Measurements from ENCODE around the gene AHRR. TPM values are rescaled to one million over a fixed set of nuclear protein-coding genes. Genes with fewer than 3 reads are reported as not detected.
"Not testable (repeated sequence)": the region's sequence is repeated elsewhere in the genome, so short reads cannot be mapped to it uniquely, and the experiment has no call there.

AHRR gene
- total RNA-seq, 2 experiments from 2014 or later, result 28.3 to 34.9 TPM

DNA sequence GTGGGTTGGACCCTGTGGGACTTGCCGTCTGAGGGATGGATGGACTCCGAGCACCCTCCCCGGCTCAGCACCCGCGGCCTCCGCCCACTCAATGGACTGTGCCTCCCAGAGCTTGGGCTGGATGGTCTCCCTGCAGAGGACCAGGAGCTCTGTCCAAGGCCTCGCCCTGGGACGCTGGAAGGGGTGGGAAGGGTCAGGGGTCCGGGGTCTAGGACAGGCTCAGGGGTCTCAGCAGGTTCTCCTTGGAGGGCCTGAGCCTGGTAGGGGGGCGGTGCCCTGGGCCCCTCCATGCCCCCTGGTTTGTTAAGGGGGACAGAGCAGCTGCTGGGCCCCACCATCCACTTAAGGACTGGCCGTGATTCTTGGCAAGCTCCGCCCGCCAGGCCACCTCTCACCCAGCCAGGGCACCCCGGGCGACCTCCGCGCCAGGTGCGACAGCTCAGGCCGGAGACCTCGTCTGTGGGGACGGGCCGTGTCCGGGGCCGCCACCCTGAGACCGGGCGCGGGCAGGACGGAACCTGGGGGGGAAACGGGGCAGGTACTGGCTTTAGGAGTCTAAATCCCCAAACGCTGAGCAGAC lies 150.7 kb downstream of the AHRR start:
- ChIA-PET CTCF (interaction anchor here (0.9 to 2.8 kb wide), 3 partner anchors 11 to 151 kb away, joined by 3 to 10 read pairs (median 4); partner anchors contain the start of gene AHRR), POLR2A (no interaction called here)
- Mint-ChIP-seq H3K27ac (peak overlapping the region; percentile 84), H3K4me3 (peak overlapping the region; percentile 74), H3K9me3 (no peaks in the 10 kb centered on the region), H3K27me3 (peaks cover 7% of the 10 kb centered on the region), H3K36me3 (ENCODE audit: low read depth) (peaks cover 22% of the 10 kb centered on the region), H3K4me1 (peaks cover 22% of the 10 kb centered on the region)
- DNase-seq, result no peak

DNA sequence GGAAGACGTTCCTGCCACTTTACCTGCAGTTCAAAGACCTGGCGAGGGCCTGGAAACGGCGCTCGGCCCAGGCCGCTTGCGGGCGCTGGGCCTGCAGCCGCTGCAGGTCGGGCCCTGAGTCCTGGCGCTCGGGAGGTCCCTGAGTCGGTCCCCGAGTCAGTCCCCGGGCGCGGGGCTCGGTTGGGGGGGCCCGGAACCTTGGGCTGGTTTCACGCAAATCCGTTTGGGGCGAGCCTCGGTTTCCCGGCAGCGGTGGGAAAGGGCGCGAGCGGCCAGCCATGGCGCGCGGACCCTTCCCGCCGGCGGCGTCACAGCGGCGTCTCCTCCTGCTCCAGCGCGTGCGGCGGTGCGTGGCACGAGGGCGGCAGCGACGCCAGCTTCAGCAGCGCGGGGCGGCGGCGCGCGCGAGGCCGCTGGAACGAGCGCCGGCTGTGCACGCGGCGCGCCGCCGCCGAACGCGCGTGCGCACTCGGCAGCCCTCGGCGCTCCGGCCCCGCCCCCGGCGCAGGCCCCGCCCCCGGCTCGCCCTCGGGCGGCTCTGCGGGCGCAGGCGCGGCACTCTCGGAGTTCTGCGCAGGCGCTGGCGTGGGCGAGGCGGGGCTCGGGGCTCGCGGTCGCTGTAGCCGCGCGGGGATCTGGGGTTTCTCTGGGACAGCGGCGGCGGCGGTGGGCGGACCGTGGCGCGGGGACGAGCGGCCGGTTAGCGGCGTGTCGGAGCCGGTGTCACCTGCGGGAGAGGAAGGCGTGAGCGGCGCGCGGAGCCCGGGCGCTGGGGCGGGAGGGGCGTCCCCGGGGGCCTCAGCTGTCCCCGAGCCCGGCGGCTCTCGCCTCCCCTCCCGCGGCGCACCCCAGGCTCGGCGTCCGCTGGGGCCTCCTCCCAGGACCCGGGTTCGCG lies 151.4 kb downstream of the AHRR start:
- POLR2A ChIA-PET, result no interaction called here
- CTCF ChIA-PET, result interaction anchor here (0.6 to 2.8 kb wide), 7 partner anchors 12 to 1172 kb away, joined by 3 to 10 read pairs (median 3); partner anchors contain the start of gene AHRR
- Mint-ChIP-seq H3K4me1 (peaks cover 22% of the 10 kb centered on the region), H3K27me3 (peaks cover 7% of the 10 kb centered on the region), H3K9me3 (no peaks in the 10 kb centered on the region), H3K4me3 (peak overlapping the region; percentile 74), H3K27ac (peak overlapping the region; percentile 87), H3K36me3 (ENCODE audit: low read depth) (peaks cover 22% of the 10 kb centered on the region)
- DNase-seq, result peak; percentile 82

DNA sequence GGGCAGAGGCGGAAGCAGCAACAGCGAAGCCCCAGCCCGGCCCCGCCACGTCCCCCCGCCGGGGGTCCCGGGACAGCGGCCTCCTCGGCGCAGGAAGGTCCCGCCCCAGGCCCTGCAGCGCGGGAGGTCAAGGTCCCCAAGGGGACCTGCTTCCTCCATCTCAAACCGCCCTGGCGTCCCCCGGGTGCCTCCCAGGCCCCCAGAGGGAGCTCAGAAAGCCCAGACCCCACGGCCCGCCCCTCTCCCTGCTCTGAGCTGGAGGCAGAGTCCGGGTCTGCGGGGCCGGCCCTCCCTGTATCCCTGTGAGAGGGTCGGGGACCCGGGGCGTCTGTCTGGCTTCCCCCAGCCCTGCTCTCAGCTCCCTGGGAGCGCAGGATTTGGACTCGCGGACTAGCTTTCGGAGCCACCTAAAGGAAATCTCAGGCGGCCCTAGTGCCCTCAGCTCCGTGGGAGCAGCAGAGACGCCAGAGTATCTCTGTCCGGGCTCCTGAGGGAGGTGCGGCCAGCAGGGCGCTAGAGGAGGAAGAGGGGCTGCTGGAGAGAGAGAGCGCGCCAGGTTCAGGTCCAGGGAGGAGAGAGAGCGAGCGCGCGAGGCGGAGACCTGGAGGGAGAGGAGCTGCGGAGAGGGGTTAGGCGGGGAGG lies 152.2 kb downstream of the AHRR start:
- DNase-seq, result peak; percentile 27
- no peaks in the 10 kb centered on the region for H3K9me3 Mint-ChIP-seq
- CTCF ChIA-PET, result interaction anchor here (0.6 to 2.8 kb wide), 7 partner anchors 12 to 1171 kb away, joined by 3 to 10 read pairs (median 4); no protein-coding TSS in a partner anchor
- H3K4me3 Mint-ChIP-seq, result peak overlapping the region; percentile 82
- peaks cover 21% of the 10 kb centered on the region for H3K36me3 Mint-ChIP-seq (ENCODE audit: low read depth)
- POLR2A ChIA-PET, result no interaction called here
- H3K27me3 Mint-ChIP-seq, result peaks cover 7% of the 10 kb centered on the region
- peaks cover 22% of the 10 kb centered on the region for H3K4me1 Mint-ChIP-seq
- H3K27ac Mint-ChIP-seq, result peak overlapping the region; percentile 72

DNA sequence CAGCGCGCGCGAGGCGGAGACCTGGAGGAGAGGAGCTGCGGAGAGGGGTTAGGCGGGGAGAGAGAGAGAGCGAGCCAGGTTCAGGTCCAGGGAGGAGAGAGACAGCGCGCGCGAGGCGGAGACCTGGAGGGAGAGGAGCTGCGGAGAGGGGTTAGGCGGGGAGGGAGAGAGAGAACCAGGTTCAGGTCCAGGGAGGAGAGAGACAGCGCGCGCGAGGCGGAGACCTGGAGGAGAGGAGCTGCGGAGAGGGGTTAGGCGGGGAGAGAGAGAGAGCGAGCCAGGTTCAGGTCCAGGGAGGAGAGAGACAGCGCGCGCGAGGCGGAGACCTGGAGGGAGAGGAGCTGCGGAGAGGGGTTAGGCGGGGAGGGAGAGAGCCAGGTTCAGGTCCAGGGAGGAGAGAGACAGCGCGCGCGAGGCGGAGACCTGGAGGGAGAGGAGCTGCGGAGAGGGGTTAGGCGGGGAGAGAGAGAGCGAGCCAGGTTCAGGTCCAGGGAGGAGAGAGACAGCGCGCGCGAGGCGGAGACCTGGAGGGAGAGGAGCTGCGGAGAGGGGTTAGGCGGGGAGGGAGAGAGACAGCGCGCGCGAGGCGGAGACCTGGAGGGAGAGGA lies 152.8 kb downstream of the AHRR start:
- CTCF ChIA-PET, result interaction anchor here (0.8 to 2.8 kb wide), 6 partner anchors 11 to 1171 kb away, joined by 3 to 10 read pairs (median 4); no protein-coding TSS in a partner anchor
- peaks cover 17% of the 10 kb centered on the region for H3K36me3 Mint-ChIP-seq (ENCODE audit: low read depth)
- H3K27me3 Mint-ChIP-seq, POLR2A ChIA-PET, DNase-seq, H3K9me3 Mint-ChIP-seq, H3K27ac Mint-ChIP-seq: not testable (repeated sequence)
- peaks cover 22% of the 10 kb centered on the region for H3K4me1 Mint-ChIP-seq
- peak overlapping the region; percentile 65 for H3K4me3 Mint-ChIP-seq

DNA sequence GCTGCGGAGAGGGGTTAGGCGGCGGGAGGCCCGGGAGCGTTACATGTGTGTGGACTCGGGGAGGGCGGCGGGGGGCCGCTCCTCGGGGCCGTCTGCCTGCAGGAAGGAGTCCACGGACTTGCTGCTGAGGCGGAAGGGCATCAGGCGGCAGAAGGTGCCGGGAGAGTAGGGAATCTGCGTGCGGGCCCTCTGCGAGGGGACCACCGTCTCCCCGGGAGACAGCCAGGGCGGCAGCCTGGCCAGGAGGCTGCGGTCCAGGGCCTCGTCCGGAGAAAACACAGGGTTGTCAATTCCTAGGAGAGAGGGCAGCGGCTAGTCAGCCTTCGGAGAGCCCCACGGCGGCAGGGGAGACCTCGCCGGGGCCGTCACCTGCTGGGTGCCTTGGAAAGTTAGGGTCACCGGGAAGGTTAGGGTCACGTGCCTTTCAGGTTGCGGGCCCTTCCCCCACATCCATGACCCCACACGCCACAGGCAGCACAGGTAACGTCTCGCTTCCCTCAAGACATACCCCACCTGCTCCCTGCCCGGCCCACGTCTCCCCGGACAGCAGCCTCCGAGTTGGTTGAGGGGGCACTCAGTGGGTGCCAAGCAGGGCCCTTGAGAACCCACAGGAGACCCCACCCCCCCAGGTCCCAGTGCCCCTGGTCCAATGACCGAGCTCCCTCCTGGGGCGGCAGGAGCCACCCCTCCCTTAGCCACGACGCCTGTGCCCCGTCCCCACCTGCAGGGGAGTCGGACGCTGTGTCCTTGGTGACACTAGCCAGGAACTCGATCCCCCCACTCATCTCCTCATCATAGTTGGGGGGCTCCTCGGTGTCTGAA lies 153.5 kb downstream of the AHRR start:
- ChIA-PET CTCF (no interaction called here), POLR2A (no interaction called here)
- Mint-ChIP-seq H3K9me3 (no peaks in the 10 kb centered on the region), H3K27ac (no peak overlapping the region), H3K36me3 (ENCODE audit: low read depth) (peaks cover 10% of the 10 kb centered on the region), H3K4me1 (peaks cover 19% of the 10 kb centered on the region), H3K27me3 (peaks cover 7% of the 10 kb centered on the region), H3K4me3 (peak overlapping the region; percentile 65)
- no peak for DNase-seq

DNA sequence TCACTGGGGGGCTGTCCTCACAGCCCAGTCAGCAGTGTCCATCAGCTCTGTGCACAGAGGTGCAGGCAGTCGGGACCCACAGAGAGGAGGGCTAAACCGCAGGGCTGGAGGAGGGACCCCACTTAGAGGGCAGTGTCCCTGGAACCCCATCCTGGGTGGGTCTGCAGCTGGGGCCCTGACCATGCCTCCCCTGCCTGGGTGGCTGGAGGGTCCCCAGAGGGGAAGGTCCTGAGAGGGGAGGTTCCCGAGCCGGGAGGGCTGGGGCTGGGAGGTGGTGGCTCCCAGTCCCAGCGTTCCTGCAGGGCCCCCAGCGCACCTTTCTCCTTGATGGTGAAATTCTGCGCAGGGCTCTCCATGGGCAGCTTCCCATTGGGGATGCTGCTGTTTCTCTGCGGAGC lies 154.2 kb downstream of the AHRR start:
- Mint-ChIP-seq H3K27me3 (peaks cover 7% of the 10 kb centered on the region), H3K4me1 (peaks cover 15% of the 10 kb centered on the region), H3K27ac (no peak overlapping the region), H3K9me3 (no peaks in the 10 kb centered on the region), H3K4me3 (no peak overlapping the region), H3K36me3 (ENCODE audit: low read depth) (peaks cover 6% of the 10 kb centered on the region)
- POLR2A ChIA-PET, result no interaction called here
- CTCF ChIA-PET, result no interaction called here
- no peak for DNase-seq

DNA sequence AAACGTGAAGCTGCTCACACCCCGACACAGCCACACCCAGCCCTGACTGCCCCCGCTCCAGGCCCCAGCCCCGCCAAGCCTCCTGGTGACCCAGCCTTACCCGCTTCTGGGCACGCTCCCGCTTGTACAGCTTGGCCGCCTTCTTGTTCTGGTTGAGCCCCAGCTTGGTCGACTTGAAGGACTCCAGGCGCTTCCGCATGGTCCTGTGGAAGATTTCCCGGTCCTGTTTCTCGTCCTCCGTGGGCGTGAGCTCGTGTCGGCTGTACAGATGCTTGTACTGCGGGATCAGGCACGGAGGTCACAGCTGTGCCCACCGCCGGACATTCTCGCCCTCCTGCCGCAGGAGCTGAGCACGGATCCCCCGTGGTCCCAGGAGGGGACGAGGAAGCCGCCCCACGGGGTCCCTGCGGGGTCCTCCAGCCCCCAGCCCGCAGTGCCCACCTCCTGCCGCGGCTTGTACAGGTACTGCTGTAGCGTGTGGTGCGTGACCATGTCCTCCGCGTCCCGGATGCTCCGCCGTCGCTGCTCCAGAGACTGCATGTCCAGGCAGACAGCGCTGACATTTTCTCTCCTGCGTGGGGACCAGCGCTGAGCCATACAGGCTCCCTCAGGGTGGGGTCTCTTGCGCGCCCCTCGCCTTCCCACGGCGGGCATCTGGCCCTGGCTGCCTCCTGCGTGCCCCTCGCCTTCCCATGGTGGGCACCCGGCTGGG lies 154.7 kb downstream of the AHRR start:
- H3K27ac Mint-ChIP-seq, result no peak overlapping the region
- peaks cover 9% of the 10 kb centered on the region for H3K4me1 Mint-ChIP-seq
- CTCF ChIA-PET, result no interaction called here
- H3K36me3 Mint-ChIP-seq (ENCODE audit: low read depth), result peaks cover 6% of the 10 kb centered on the region
- H3K27me3 Mint-ChIP-seq, result peaks cover 7% of the 10 kb centered on the region
- no peak overlapping the region for H3K4me3 Mint-ChIP-seq
- DNase-seq, result no peak
- H3K9me3 Mint-ChIP-seq, result no peaks in the 10 kb centered on the region
- POLR2A ChIA-PET, result no interaction called here

DNA sequence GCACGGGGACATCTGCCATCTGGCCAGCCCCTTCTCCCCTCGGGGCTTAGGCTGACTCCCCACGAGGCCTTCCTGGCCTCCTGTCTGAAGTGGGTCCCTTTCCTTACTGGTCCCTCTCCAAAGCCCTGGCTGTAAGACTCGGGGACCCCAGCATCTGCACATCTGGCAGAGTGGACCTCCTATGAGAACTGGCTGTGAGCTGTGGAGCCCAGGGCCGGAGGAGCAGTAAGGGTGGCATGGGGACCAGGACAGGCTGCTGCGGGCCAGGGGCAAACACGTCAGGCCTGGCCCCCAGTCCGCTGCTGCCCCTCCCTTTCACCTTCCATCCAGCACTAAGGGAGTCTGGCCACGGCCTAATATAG lies 155.3 kb downstream of the AHRR start:
- Mint-ChIP-seq H3K4me1 (peaks cover 4% of the 10 kb centered on the region), H3K4me3 (no peak overlapping the region), H3K27me3 (peaks cover 7% of the 10 kb centered on the region), H3K36me3 (ENCODE audit: low read depth) (peaks cover 2% of the 10 kb centered on the region), H3K9me3 (no peaks in the 10 kb centered on the region), H3K27ac (no peak overlapping the region)
- no peak for DNase-seq
- POLR2A ChIA-PET, result no interaction called here
- CTCF ChIA-PET, result no interaction called here

DNA sequence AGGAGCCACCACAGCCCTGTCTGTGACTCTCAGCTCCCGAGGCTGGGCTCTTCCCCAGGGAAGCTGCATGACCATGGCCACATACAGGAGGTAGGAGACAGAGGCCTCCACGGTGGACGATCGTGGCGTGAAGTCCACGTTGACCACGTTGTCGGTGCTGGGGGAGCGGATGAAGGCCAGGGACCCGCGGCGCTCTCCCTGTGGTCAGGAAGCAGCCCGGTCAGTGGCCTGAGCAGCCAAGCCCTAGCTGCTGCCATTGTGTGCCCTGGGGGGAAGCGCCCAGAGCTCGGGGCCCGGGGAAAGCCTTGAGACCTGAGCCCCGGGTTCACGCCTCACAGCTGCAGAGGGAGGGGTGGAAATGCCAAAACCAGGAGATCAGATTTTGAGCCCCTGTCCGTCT lies 155.7 kb downstream of the AHRR start:
- H3K27ac Mint-ChIP-seq, result no peak overlapping the region
- POLR2A ChIA-PET, result no interaction called here
- H3K4me1 Mint-ChIP-seq, result peaks cover 2% of the 10 kb centered on the region
- CTCF ChIA-PET, result interaction anchor here (0.6 kb wide), 1 partner anchor 324 kb away, joined by 3 read pairs; no protein-coding TSS in a partner anchor
- H3K36me3 Mint-ChIP-seq (ENCODE audit: low read depth), result no peaks in the 10 kb centered on the region
- H3K4me3 Mint-ChIP-seq, result no peak overlapping the region
- no peak for DNase-seq
- no peaks in the 10 kb centered on the region for H3K9me3 Mint-ChIP-seq
- peaks cover 7% of the 10 kb centered on the region for H3K27me3 Mint-ChIP-seq

DNA sequence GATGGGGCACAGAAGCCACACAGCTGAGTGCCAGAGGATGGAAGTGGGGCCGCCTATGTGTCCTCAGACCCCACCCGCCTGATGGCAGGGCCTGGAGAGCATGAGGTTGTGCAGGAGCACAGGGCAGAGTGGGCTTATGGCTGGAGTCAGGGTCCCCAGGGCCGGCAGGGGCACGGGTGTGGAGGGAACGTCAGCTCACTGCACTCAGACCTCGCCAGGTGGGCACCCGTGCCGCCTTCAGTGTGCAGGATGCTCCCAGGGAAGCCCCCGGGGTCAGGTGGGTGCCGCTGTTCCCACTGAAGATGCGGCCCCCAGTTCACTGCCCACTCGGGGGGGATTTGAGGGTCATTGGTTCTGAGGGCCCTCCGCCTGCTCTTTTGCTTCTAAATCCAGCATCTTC lies 156.4 kb downstream of the AHRR start:
- Mint-ChIP-seq H3K27ac (no peak overlapping the region), H3K4me3 (no peak overlapping the region), H3K36me3 (ENCODE audit: low read depth) (no peaks in the 10 kb centered on the region), H3K27me3 (peaks cover 7% of the 10 kb centered on the region), H3K4me1 (peaks cover 2% of the 10 kb centered on the region), H3K9me3 (no peaks in the 10 kb centered on the region)
- DNase-seq, result no peak
- POLR2A ChIA-PET, result no interaction called here
- CTCF ChIA-PET, result interaction anchor here (0.6 kb wide), 1 partner anchor 324 kb away, joined by 3 read pairs; no protein-coding TSS in a partner anchor

DNA sequence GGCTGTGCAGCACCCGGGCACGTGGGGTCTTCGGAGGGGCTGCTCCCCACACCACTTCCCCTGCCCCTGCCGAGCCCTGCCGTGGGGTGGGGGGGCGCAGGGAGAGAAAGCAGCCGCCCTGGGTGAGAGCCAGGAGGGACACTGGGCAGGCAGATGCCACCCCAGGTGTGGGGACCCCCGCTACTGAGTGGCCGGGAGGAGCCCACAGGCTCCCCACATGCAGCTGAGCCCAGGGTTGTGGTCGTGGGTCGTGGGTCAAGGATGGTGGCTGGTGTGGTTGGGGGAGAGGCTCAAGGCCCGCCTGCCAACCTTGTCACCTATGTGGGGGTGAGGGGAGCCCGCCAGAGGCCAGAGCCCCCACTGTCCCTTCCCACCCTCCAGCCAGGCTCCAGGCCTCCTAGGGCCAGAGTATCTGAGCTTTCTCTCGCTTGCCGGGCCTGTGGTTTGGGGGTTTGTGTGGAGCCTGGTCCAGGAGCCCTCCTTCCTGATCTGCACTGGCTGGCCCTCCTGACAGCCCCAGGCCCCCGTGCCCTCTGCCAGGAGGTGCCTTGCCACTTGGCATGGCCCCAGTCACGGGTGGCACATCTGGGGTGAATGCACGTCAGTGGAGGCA lies 157.0 kb downstream of the AHRR start:
- Mint-ChIP-seq H3K27me3 (peaks cover 7% of the 10 kb centered on the region), H3K36me3 (ENCODE audit: low read depth) (no peaks in the 10 kb centered on the region), H3K9me3 (no peaks in the 10 kb centered on the region), H3K4me1 (peaks cover 2% of the 10 kb centered on the region), H3K27ac (no peak overlapping the region), H3K4me3 (no peak overlapping the region)
- CTCF ChIA-PET, result no interaction called here
- POLR2A ChIA-PET, result no interaction called here
- DNase-seq, result no peak
